ENCODE results near the gene MLF2. TPM values are rescaled to one million over a fixed set of nuclear protein-coding genes. Genes with fewer than 3 reads are reported as not detected.
"Not testable (repeated sequence)": the region's sequence is repeated elsewhere in the genome, so short reads cannot be mapped to it uniquely, and the experiment has no call there.

Gene MLF2
- polyA plus RNA-seq, 3 donors: 184 to 208 (median 196) TPM

- peak in 1 of 3 donors; percentile 84 for DNase-seq (ENCODE audit: low read depth in 3 of 3, low spot score in 2 of 3)
These were observed 13.0 kb upstream of the MLF2 start, which contains the start of gene PTMS for GRCh38 chr12:6765634-6766581. Gene PTMS (plus strand): TSS chr12:6766363. CDS start chr12:6766706, 343 bp downstream.

- DNase-seq (ENCODE audit: low read depth in 3 of 3, low spot score in 2 of 3): no peak
These were observed 12.2 kb upstream of the MLF2 start for GRCh38 chr12:6765048-6765633.

GRCh38 chr12:6764011-6764828 is 11.3 kb upstream of the MLF2 start:
- peak; percentile 93 to 97 (median 96) for DNase-seq (ENCODE audit: low read depth in 3 of 3, low spot score in 2 of 3)

- DNase-seq (ENCODE audit: low read depth in 3 of 3, low spot score in 2 of 3): no peak
These were observed 10.4 kb upstream of the MLF2 start for GRCh38 chr12:6763380-6763779.

- DNase-seq (ENCODE audit: low read depth in 3 of 3, low spot score in 2 of 3): no peak
These were observed 6.8 kb upstream of the MLF2 start for GRCh38 chr12:6759741-6760140.

- no peak for DNase-seq (ENCODE audit: low read depth in 3 of 3, low spot score in 2 of 3)
These were observed 5.7 kb upstream of the MLF2 start for GRCh38 chr12:6758506-6759095.

GRCh38 chr12:6757028-6757690 is 4.2 kb upstream of the MLF2 start:
- no peak for DNase-seq (ENCODE audit: low read depth in 3 of 3, low spot score in 2 of 3)

- no peak for DNase-seq (ENCODE audit: low read depth in 3 of 3, low spot score in 2 of 3)
These were observed 1.5 kb upstream of the MLF2 start for GRCh38 chr12:6754411-6754810.

GRCh38 chr12:6753772-6754356 is 923 bp upstream of the MLF2 start:
- DNase-seq (ENCODE audit: low read depth in 3 of 3, low spot score in 2 of 3): no peak

- no peak for DNase-seq (ENCODE audit: low read depth in 3 of 3, low spot score in 2 of 3)
These were observed 597 bp downstream of the MLF2 start for GRCh38 chr12:6752167-6752920.

GRCh38 chr12:6751767-6752166 is 1.2 kb downstream of the MLF2 start:
- no peak for DNase-seq (ENCODE audit: low read depth in 3 of 3, low spot score in 2 of 3)

GRCh38 chr12:6750506-6750905 is 2.4 kb downstream of the MLF2 start:
- DNase-seq (ENCODE audit: low read depth in 3 of 3, low spot score in 2 of 3): no peak

GRCh38 chr12:6748761-6749160 is 4.2 kb downstream of the MLF2 start:
- DNase-seq (ENCODE audit: low read depth in 3 of 3, low spot score in 2 of 3): no peak

- no peak for DNase-seq (ENCODE audit: low read depth in 3 of 3, low spot score in 2 of 3)
These were observed 5.7 kb downstream of the MLF2 start for GRCh38 chr12:6747216-6747615.

- DNase-seq (ENCODE audit: low read depth in 3 of 3, low spot score in 2 of 3): no peak
These were observed 7.0 kb downstream of the MLF2 start for GRCh38 chr12:6745741-6746525.

- not testable (repeated sequence) for DNase-seq (ENCODE audit: low read depth in 3 of 3, low spot score in 2 of 3)
These were observed 9.6 kb downstream of the MLF2 start for GRCh38 chr12:6743300-6743699.

GRCh38 chr12:6742834-6743233 is 10.1 kb downstream of the MLF2 start:
- DNase-seq (ENCODE audit: low read depth in 3 of 3, low spot score in 2 of 3): no peak

GRCh38 chr12:6742080-6742479 is 10.9 kb downstream of the MLF2 start:
- DNase-seq (ENCODE audit: low read depth in 3 of 3, low spot score in 2 of 3): not testable (repeated sequence)

All from right renal cortex interstitium (tissue), 3 donors.